ENCODE results near the gene SMAD6.

Gene SMAD6

GRCh38 chr15:66658044-66658443 lies 44.0 kb upstream of the SMAD6 start:
- Histone ChIP-seq H3K36me3 (ENCODE audit: control insufficient read depth, insufficient read depth, low read length) (no peaks in the 10 kb centered on the region), H3K79me2 (no peaks in the 10 kb centered on the region), H3K27me3 (ENCODE audit: control insufficient read depth, insufficient read depth, low read length) (no peaks in the 10 kb centered on the region), H3K27ac (no peak overlapping the region), H2AFZ (no peak overlapping the region), H3K4me3 (ENCODE audit: low read depth, low read length) (no peak overlapping the region), H3K9ac (no peak overlapping the region), H3K4me2 (ENCODE audit: low read length) (no peak overlapping the region), H3K9me3 (ENCODE audit: control insufficient read depth, low read length) (no peaks in the 10 kb centered on the region), H3K4me1 (no peaks in the 10 kb centered on the region)
- TF ChIP-seq CTCF (IDR thresholded peaks at IDR 0.05): no peak

GRCh38 chr15:66658855-66659254 lies 43.2 kb upstream of the SMAD6 start:
- H3K27me3 ChIP-seq (ENCODE audit: control insufficient read depth, insufficient read depth, low read length): no peaks in the 10 kb centered on the region
- H3K27ac ChIP-seq: no peak overlapping the region
- no peak overlapping the region for H2AFZ ChIP-seq
- no peak overlapping the region for H3K9ac ChIP-seq
- H3K4me3 ChIP-seq (ENCODE audit: low read depth, low read length): no peak overlapping the region
- H3K4me2 ChIP-seq (ENCODE audit: low read length): no peak overlapping the region
- no peaks in the 10 kb centered on the region for H3K4me1 ChIP-seq
- TF ChIP-seq CTCF (IDR thresholded peaks at IDR 0.05): no peak
- H3K36me3 ChIP-seq (ENCODE audit: control insufficient read depth, insufficient read depth, low read length): no peaks in the 10 kb centered on the region
- H3K79me2 ChIP-seq: no peaks in the 10 kb centered on the region
- no peaks in the 10 kb centered on the region for H3K9me3 ChIP-seq (ENCODE audit: control insufficient read depth, low read length)

GRCh38 chr15:66659384-66659783 lies 42.7 kb upstream of the SMAD6 start:
- H3K4me1 ChIP-seq: no peaks in the 10 kb centered on the region
- no peak overlapping the region for H3K4me3 ChIP-seq (ENCODE audit: low read depth, low read length)

GRCh38 chr15:66661432-66662096 lies 40.5 kb upstream of the SMAD6 start:
- Histone ChIP-seq H3K27ac (peak overlapping the region; percentile 57), H3K36me3 (ENCODE audit: control insufficient read depth, insufficient read depth, low read length) (no peaks in the 10 kb centered on the region), H3K9me3 (ENCODE audit: control insufficient read depth, low read length) (no peaks in the 10 kb centered on the region), H3K9ac (no peak overlapping the region), H3K4me1 (no peaks in the 10 kb centered on the region), H3K4me2 (ENCODE audit: low read length) (no peak overlapping the region), H3K4me3 (ENCODE audit: low read depth, low read length) (no peak overlapping the region), H3K27me3 (ENCODE audit: control insufficient read depth, insufficient read depth, low read length) (no peaks in the 10 kb centered on the region), H2AFZ (no peak overlapping the region), H3K79me2 (no peaks in the 10 kb centered on the region)
- TF ChIP-seq CTCF (IDR thresholded peaks at IDR 0.05): no peak

More at GRCh38 chr15:66659384-66659783, 42.7 kb upstream of the SMAD6 start:
- Histone ChIP-seq H3K27me3 (ENCODE audit: control insufficient read depth, insufficient read depth, low read length) (no peaks in the 10 kb centered on the region), H2AFZ (no peak overlapping the region), H3K9ac (no peak overlapping the region), H3K27ac (no peak overlapping the region), H3K79me2 (no peaks in the 10 kb centered on the region), H3K4me2 (ENCODE audit: low read length) (no peak overlapping the region), H3K36me3 (ENCODE audit: control insufficient read depth, insufficient read depth, low read length) (no peaks in the 10 kb centered on the region), H3K9me3 (ENCODE audit: control insufficient read depth, low read length) (no peaks in the 10 kb centered on the region)
- TF ChIP-seq CTCF (IDR thresholded peaks at IDR 0.05): no peak

- Histone ChIP-seq H3K4me2 (ENCODE audit: low read length) (no peak overlapping the region), H3K4me3 (ENCODE audit: low read depth, low read length) (no peak overlapping the region), H3K4me1 (no peaks in the 10 kb centered on the region), H3K27me3 (ENCODE audit: control insufficient read depth, insufficient read depth, low read length) (no peaks in the 10 kb centered on the region), H3K36me3 (ENCODE audit: control insufficient read depth, insufficient read depth, low read length) (no peaks in the 10 kb centered on the region), H3K79me2 (no peaks in the 10 kb centered on the region), H3K9me3 (ENCODE audit: control insufficient read depth, low read length) (no peaks in the 10 kb centered on the region), H2AFZ (no peak overlapping the region), H3K9ac (no peak overlapping the region), H3K27ac (no peak overlapping the region)
- no peak for TF ChIP-seq CTCF (IDR thresholded peaks at IDR 0.05)
Observed at GRCh38 chr15:66662522-66662921, 39.5 kb upstream of the SMAD6 start.
